Esophagus squamous epithelium (tissue), 4 donors: ENCODE data around the gene BIRC2.

Experiments used
- POLR2A ChIP-seq, 4 donors: fragments of 450-650 bp; IDR thresholded peaks; one replicate each; pipeline ENCODE4 v1.6.1; 2017; ENCODE audit warnings: antibody characterized with exemption in 4 of 4, mild to moderate bottlenecking in 4 of 4, moderate library complexity in 3 of 4
- TF ChIP-seq, protein P1 (sequence below), 6 experiments: fragments of 450-650 bp in 4 of 6; fragments of 200-600 bp in 2 of 6; sonication (generic) in 2 of 6; IDR thresholded peaks; one replicate each; pipeline ENCODE4 v1.5.1; 2016 to 2019; ENCODE audit warnings: antibody characterized with exemption in 6 of 6, mild to moderate bottlenecking in 4 of 6, moderate library complexity in 4 of 6

DNA sequence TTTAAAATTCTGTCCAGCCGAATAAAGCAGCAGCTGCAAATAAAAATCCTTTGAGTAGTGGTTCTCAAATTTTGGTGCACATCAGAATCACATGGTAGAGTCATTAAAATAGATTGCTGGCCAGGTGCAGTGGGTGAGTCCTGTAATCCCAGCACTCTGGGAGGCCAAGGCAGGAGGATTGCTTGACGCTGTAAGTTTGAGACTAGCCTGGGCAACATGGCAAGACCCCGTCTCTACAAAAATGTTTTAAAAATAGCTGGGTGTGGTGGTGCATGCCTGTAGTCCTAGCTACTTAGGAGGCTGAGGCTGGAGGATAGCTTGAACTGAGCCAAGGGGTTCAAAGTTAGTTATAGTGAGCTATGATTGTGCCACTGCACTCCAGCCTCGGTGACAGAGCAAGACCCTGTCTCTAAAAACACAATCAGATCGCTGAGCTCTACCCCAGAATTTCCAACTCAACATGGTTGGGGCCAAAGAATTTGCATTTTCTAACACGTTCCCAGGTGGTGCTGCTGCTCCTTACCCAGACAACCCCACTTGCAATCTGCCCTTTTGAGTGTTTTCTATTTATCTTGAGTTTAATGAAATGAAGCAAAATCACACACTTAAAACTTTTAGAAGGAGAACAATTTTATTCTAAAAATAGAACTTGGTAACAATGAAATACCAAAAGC lies 48.8 kb downstream of the BIRC2 start:
- TF ChIP-seq, protein P1, sequence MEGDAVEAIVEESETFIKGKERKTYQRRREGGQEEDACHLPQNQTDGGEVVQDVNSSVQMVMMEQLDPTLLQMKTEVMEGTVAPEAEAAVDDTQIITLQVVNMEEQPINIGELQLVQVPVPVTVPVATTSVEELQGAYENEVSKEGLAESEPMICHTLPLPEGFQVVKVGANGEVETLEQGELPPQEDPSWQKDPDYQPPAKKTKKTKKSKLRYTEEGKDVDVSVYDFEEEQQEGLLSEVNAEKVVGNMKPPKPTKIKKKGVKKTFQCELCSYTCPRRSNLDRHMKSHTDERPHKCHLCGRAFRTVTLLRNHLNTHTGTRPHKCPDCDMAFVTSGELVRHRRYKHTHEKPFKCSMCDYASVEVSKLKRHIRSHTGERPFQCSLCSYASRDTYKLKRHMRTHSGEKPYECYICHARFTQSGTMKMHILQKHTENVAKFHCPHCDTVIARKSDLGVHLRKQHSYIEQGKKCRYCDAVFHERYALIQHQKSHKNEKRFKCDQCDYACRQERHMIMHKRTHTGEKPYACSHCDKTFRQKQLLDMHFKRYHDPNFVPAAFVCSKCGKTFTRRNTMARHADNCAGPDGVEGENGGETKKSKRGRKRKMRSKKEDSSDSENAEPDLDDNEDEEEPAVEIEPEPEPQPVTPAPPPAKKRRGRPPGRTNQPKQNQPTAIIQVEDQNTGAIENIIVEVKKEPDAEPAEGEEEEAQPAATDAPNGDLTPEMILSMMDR (IDR thresholded peaks at IDR 0.05) = no peak
- TF ChIP-seq POLR2A (IDR thresholded peaks at IDR 0.05) = no peak
